Thoracic aorta (tissue), 2 donors: Measurements from ENCODE around the gene SLC39A10. TPM values are rescaled to one million over a fixed set of nuclear protein-coding genes. Genes with fewer than 3 reads are reported as not detected.

Experiments
- ATAC-seq: fragments of 150-250 bp; one replicate; pipeline ENCODE4 v1.8.0; 2017; ENCODE audit warnings: low read depth; ENCODE audit not compliant: insufficient number of reproducible peaks, low FRiP score
- DNase-seq: peaks from one replicate; pipeline ENCODE4 v3.0.0-alpha.2; 2020; ENCODE audit warnings: low spot score
- H3K27ac ChIP-seq, 2 donors: fragments of 200-600 bp; sonication (generic); 1 replicate in 1 of 2; 2 replicates in 1 of 2; pipeline ENCODE4 v1.5.1; 2016; ENCODE audit warnings: mild to moderate bottlenecking in 2 of 2, moderate library complexity in 2 of 2
- H3K27me3 ChIP-seq: fragments of 200-600 bp; sonication (generic); replicated peaks from 2 replicates; pipeline ENCODE4 v1.6.0; 2016; ENCODE audit warnings: mild to moderate bottlenecking; ENCODE audit not compliant: insufficient read depth
- H3K36me3 ChIP-seq: fragments of 200-600 bp; sonication (generic); one replicate; pipeline ENCODE4 v1.5.1; 2016
- H3K4me1 ChIP-seq, 2 donors: fragments of 200-600 bp; sonication (generic); 1 replicate in 1 of 2; 2 replicates in 1 of 2; pipeline versions ENCODE4 v1.5.1 to v1.6.0; 2016; ENCODE audit warnings: low read depth in 2 of 2, mild to moderate bottlenecking in 1 of 2; ENCODE audit not compliant: control insufficient read depth in 1 of 2
- H3K4me3 ChIP-seq: fragments of 200-600 bp; sonication (generic); 2 replicates; pipeline ENCODE4 v1.5.1; 2016; ENCODE audit warnings: mild to moderate bottlenecking
- H3K9me3 ChIP-seq: fragments of 200-600 bp; sonication (generic); 2 replicates; pipeline ENCODE4 v1.5.1; 2016
- total RNA-seq, 2 donors: library from RNA; depleted of rRNA; stranded (reverse); fragments of >200 nt; gene quantifications; one replicate each; pipeline versions ENCODE4 v1.1.0 to v1.2.3, GENCODE V29; 2016
- TF ChIP-seq, protein P1 (sequence below): fragments of 200-600 bp; sonication (generic); IDR thresholded peaks from one replicate; pipeline ENCODE4 v1.5.1; 2019; ENCODE audit warnings: antibody characterized with exemption

Gene SLC39A10
- total RNA-seq, 2 donors from 2014 or later, result 12.5 to 13.1 TPM

DNA sequence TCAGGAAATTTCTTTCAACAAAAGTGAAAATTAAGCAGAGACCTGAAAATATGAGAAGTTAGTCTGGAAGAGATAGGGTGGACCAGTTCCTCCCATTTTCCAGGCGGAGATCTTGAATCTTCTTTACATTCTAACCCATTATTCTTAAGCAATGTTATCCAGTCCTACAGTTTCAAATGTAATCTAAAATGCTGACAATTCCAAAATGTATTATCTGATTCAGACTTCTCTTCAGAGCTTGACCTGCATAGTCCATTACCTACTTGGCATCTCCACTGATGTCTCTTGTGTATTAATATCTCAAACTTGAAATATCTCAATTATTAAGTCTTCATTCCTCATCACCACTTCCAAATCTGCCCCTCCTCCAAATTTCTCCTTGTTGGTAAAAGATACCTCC lies 28.4 kb upstream of the SLC39A10 start:
- no peak for ATAC-seq
- TF ChIP-seq, protein P1, sequence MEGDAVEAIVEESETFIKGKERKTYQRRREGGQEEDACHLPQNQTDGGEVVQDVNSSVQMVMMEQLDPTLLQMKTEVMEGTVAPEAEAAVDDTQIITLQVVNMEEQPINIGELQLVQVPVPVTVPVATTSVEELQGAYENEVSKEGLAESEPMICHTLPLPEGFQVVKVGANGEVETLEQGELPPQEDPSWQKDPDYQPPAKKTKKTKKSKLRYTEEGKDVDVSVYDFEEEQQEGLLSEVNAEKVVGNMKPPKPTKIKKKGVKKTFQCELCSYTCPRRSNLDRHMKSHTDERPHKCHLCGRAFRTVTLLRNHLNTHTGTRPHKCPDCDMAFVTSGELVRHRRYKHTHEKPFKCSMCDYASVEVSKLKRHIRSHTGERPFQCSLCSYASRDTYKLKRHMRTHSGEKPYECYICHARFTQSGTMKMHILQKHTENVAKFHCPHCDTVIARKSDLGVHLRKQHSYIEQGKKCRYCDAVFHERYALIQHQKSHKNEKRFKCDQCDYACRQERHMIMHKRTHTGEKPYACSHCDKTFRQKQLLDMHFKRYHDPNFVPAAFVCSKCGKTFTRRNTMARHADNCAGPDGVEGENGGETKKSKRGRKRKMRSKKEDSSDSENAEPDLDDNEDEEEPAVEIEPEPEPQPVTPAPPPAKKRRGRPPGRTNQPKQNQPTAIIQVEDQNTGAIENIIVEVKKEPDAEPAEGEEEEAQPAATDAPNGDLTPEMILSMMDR, result no peak

DNA sequence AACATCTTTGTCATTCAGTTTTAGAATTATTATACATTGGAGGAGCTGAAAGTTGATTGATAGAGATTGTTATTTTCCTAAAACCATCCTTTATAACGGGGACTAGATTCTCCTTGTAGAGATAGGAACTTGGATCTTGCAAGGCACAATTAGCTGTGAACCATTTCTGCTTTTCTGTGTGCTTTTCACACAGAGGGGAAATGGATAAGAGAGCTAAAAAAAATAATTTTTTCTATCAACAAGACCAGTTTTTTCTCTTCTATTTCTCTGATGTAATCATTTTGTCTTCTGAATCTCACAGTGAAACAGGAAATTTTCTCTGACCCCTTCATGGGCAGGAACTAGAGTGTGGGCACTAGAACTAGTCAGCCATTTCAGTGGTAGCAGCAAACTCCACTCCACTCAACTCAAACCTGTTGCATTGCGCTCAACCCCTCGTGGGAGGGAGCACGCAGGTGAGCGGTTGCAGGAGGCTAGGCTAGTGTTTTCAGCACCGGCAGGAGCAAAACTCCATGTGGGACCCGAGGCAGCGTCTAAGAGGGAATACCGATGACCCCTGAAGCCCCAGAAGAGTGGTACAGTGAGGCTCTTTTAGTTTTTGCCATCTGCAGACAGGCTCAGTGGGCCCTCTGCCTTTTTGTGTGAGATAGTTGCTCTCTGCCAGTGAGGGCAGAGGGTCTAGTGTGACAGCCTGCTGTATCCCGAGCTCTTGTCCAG lies 24.0 kb upstream of the SLC39A10 start:
- TF ChIP-seq, protein P1, result no peak
- no peak for ATAC-seq

More for the DNA sequence above, 28.4 kb upstream of the SLC39A10 start:
- no peak overlapping the region for H3K4me3 ChIP-seq
- no peak overlapping the region for H3K27ac ChIP-seq
- no peak for DNase-seq
- no peaks in the 10 kb centered on the region for H3K27me3 ChIP-seq
- H3K4me1 ChIP-seq, result no peaks in the 10 kb centered on the region
- no peaks in the 10 kb centered on the region for H3K36me3 ChIP-seq
- no peaks in the 10 kb centered on the region for H3K9me3 ChIP-seq

DNA sequence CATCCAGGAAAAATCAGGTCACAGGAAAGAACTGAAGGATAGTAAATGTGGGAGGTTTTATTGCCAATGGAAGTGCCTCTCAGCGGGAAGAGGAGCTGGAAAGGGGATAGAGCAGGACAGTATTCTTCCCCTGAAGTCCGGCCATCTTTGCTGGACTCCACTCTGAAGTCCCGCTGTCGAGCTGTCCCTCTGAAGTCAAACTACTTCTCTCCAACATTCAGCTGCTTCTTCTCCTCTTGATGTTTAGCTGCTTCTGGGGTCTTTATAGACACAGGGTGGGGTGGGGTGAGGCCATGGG lies 23.5 kb upstream of the SLC39A10 start:
- no peak overlapping the region for H3K27ac ChIP-seq
- H3K4me1 ChIP-seq, result no peaks in the 10 kb centered on the region
- DNase-seq (no peak), ATAC-seq (no peak)
- TF ChIP-seq, protein P1, result no peak
- no peaks in the 10 kb centered on the region for H3K36me3 ChIP-seq
- no peaks in the 10 kb centered on the region for H3K9me3 ChIP-seq
- no peaks in the 10 kb centered on the region for H3K27me3 ChIP-seq
- no peak overlapping the region for H3K4me3 ChIP-seq

More for the DNA sequence above, 24.0 kb upstream of the SLC39A10 start:
- Histone ChIP-seq H3K27ac (no peak overlapping the region), H3K36me3 (no peaks in the 10 kb centered on the region), H3K27me3 (no peaks in the 10 kb centered on the region), H3K4me1 (no peaks in the 10 kb centered on the region), H3K4me3 (no peak overlapping the region), H3K9me3 (no peaks in the 10 kb centered on the region)
- DNase-seq, result no peak

DNA sequence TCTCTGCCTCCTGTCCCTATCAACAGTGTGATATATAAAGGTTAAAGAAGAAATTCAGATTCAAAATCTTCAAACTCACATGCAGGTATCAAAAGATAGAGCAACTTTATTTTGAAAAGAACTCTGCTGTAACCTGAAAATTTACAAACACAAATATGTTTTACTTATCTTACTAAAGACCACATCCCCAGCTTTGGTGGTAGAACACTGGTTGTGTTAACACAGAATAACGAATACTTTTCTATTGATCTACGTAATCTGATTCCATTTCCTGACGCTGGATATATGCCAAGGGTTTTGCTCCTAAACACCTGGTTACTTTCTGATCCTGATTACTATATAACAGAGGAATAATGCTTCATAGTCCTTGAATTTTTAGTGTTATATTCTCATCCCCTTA lies 23.1 kb upstream of the SLC39A10 start:
- no peaks in the 10 kb centered on the region for H3K9me3 ChIP-seq
- no peaks in the 10 kb centered on the region for H3K4me1 ChIP-seq
- H3K27me3 ChIP-seq, result no peaks in the 10 kb centered on the region
- H3K27ac ChIP-seq, result no peak overlapping the region
- DNase-seq (no peak), ATAC-seq (no peak)
- H3K36me3 ChIP-seq, result no peaks in the 10 kb centered on the region
- no peak overlapping the region for H3K4me3 ChIP-seq
- TF ChIP-seq, protein P1, result no peak

DNA sequence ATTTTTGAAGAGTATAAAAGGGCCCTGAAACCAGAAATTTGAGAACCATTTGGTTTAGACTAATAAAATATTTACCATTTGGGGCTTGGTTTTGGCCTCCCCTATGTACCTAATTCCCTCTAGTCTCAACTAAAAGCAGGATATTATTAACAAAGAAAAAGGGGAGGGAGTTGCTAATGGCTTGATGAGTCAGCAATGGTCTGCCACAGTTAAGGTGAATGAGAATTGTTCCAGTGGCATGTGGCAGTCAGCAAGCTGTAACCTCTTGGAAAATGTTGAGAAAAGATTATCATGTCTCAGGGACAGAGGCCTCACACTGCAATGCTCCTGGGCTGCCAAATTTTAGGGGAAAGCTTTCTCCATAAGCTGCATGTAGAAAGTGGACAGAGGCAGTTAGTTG lies 20.1 kb upstream of the SLC39A10 start:
- Histone ChIP-seq H3K27ac (no peak overlapping the region), H3K9me3 (no peaks in the 10 kb centered on the region), H3K4me3 (no peak overlapping the region), H3K36me3 (no peaks in the 10 kb centered on the region), H3K27me3 (no peaks in the 10 kb centered on the region), H3K4me1 (no peaks in the 10 kb centered on the region)
- ATAC-seq, result no peak
- no peak for DNase-seq
- TF ChIP-seq, protein P1, result no peak
